Lower lobe of right lung (tissue), 2 donors: ENCODE data around the gene PRKCH. TPM values are rescaled to one million over a fixed set of nuclear protein-coding genes. Genes with fewer than 3 reads are reported as not detected.

Source experiments
- ATAC-seq, 2 donors: fragments of 200-7000 bp; cut with Tn5 transposase; one replicate each; pipeline ENCODE4 v1.9.1; 2020 to 2022; ENCODE audit warnings: mild to moderate bottlenecking in 2 of 2, moderate library complexity in 2 of 2
- DNase-seq: peaks from one replicate; pipeline ENCODE4 v3.0.0-alpha.2; 2020
- H3K27ac ChIP-seq: fragments of 200-600 bp; one replicate; pipeline ENCODE4 v1.8.0; 2022
- H3K27me3 ChIP-seq: fragments of 200-600 bp; one replicate; pipeline ENCODE4 v1.8.0; 2022; ENCODE audit warnings: low read depth
- H3K36me3 ChIP-seq: fragments of 200-600 bp; one replicate; pipeline ENCODE4 v1.8.0; 2022; ENCODE audit warnings: mild to moderate bottlenecking
- H3K4me1 ChIP-seq: fragments of 200-600 bp; one replicate; pipeline ENCODE4 v1.8.0; 2022
- H3K4me3 ChIP-seq: fragments of 200-600 bp; one replicate; pipeline ENCODE4 v1.8.0; 2022; ENCODE audit warnings: mild to moderate bottlenecking
- H3K9me3 ChIP-seq: fragments of 200-600 bp; one replicate; pipeline ENCODE4 v1.8.0; 2022
- CTCF ChIP-seq: fragments of 200-600 bp; IDR thresholded peaks from one replicate; pipeline ENCODE4 v1.8.0; 2022; ENCODE audit warnings: antibody characterized with exemption, mild to moderate bottlenecking
- intact Hi-C: fragments of 100-400 bp; cut with DNase I; formaldehyde crosslinking; loops from one replicate; pipeline ENCODE4 v1.11.0; 2022
- total RNA-seq: library from RNA; stranded (reverse); fragmentation: NEBNext Ultra II Directional; extraction: Animal tissue kit (Norgen Biotek cat#: 25700); gene quantifications from one replicate; pipeline ENCODE4 v1.2.1, GENCODE V29; 2021
- donor health status: DM: no; HTN: yes; CAD: no; lungs with severe emphysema.

PRKCH gene
- total RNA-seq, 1 donor from 2014 or later: 60.9 TPM

GRCh38 chr14:61466249-61466904 is 145.0 kb downstream of the PRKCH start:
- Histone ChIP-seq H3K27me3 (no peaks in the 10 kb centered on the region), H3K9me3 (no peaks in the 10 kb centered on the region), H3K36me3 (no peaks in the 10 kb centered on the region), H3K4me3 (no peak overlapping the region), H3K4me1 (peaks cover 62% of the 10 kb centered on the region), H3K27ac (peak overlapping the region; percentile 51)
- TF ChIP-seq CTCF: no peak
- intact Hi-C loops: loop anchor here (10.0 kb wide), 2 partner anchors 268 to 368 kb away; no protein-coding TSS in a partner anchor
- no peak for DNase-seq
- peak; percentile 58 to 66 for ATAC-seq

GRCh38 chr14:61466905-61467280 is 145.5 kb downstream of the PRKCH start:
- ATAC-seq: no peak

GRCh38 chr14:61467296-61467695 is 145.9 kb downstream of the PRKCH start:
- intact Hi-C loops: loop anchor here (10.0 kb wide), 2 partner anchors 268 to 368 kb away; no protein-coding TSS in a partner anchor
- TF ChIP-seq CTCF: no peak
- no peak overlapping the region for H3K27ac ChIP-seq
- peaks cover 65% of the 10 kb centered on the region for H3K4me1 ChIP-seq
- DNase-seq (no peak), ATAC-seq (peak in 1 of 2 donors; percentile 40)
- H3K36me3 ChIP-seq: no peaks in the 10 kb centered on the region
- H3K9me3 ChIP-seq: no peaks in the 10 kb centered on the region
- no peak overlapping the region for H3K4me3 ChIP-seq
- no peaks in the 10 kb centered on the region for H3K27me3 ChIP-seq

More at GRCh38 chr14:61466905-61467280, 145.5 kb downstream of the PRKCH start:
- Histone ChIP-seq H3K36me3 (no peaks in the 10 kb centered on the region), H3K4me3 (no peak overlapping the region), H3K9me3 (no peaks in the 10 kb centered on the region), H3K27ac (no peak overlapping the region), H3K27me3 (no peaks in the 10 kb centered on the region), H3K4me1 (peaks cover 64% of the 10 kb centered on the region)
- TF ChIP-seq CTCF: no peak
- no peak for DNase-seq
- intact Hi-C loops: loop anchor here (10.0 kb wide), 2 partner anchors 268 to 368 kb away; no protein-coding TSS in a partner anchor

GRCh38 chr14:61468063-61468825 is 146.9 kb downstream of the PRKCH start:
- Histone ChIP-seq H3K9me3 (no peaks in the 10 kb centered on the region), H3K36me3 (no peaks in the 10 kb centered on the region), H3K4me3 (no peak overlapping the region), H3K27ac (peak overlapping the region; percentile 25), H3K4me1 (peaks cover 74% of the 10 kb centered on the region), H3K27me3 (no peaks in the 10 kb centered on the region)
- DNase-seq (no peak), ATAC-seq (no peak)
- intact Hi-C loops: loop anchor here (10.0 kb wide), 2 partner anchors 267 to 367 kb away; no protein-coding TSS in a partner anchor
- no peak for TF ChIP-seq CTCF

- DNase-seq: no peak
- peaks cover 90% of the 10 kb centered on the region for H3K4me1 ChIP-seq
These were observed 148.4 kb downstream of the PRKCH start for GRCh38 chr14:61469781-61470180.

More at GRCh38 chr14:61469781-61470180, 148.4 kb downstream of the PRKCH start:
- Histone ChIP-seq H3K9me3 (no peaks in the 10 kb centered on the region), H3K27me3 (no peaks in the 10 kb centered on the region), H3K4me3 (no peak overlapping the region), H3K27ac (no peak overlapping the region), H3K36me3 (no peaks in the 10 kb centered on the region)
- intact Hi-C loops: loop anchor here (10.0 kb wide), 3 partner anchors 55 to 365 kb away; no protein-coding TSS in a partner anchor
- no peak for ATAC-seq
- TF ChIP-seq CTCF: no peak
